Mesenchymal stem cell (in vitro differentiated cells and primary cell): Measurements from ENCODE around the gene BMAL2.

Experiments
- DNase-seq: peaks from one replicate; pipeline ENCODE4 v3.0.0-alpha.2; 2013
- H2AFZ ChIP-seq: one replicate; pipeline ENCODE4 v1.6.1; 2013; ENCODE audit warnings: low read depth, mild to moderate bottlenecking, control low read depth, inconsistent platforms, low read length, moderate library complexity
- H2AK5ac ChIP-seq: 2 replicates; pipeline ENCODE4 v1.6.1; 2013; ENCODE audit warnings: low read length, moderate library complexity, mild to moderate bottlenecking, inconsistent platforms; ENCODE audit not compliant: severe bottlenecking
- H2BK120ac ChIP-seq: one replicate; pipeline ENCODE4 v1.6.1; 2013; ENCODE audit warnings: low read depth, mild to moderate bottlenecking, inconsistent platforms, low read length, moderate library complexity
- H2BK12ac ChIP-seq, 2 experiments: one replicate each; pipeline ENCODE4 v1.6.1; 2013; ENCODE audit warnings: inconsistent platforms in 2 of 2, low read length in 2 of 2, mild to moderate bottlenecking in 2 of 2, moderate library complexity in 2 of 2, control low read depth in 1 of 2
- H2BK15ac ChIP-seq: one replicate; pipeline ENCODE4 v1.6.1; 2013; ENCODE audit warnings: mild to moderate bottlenecking, low read depth, inconsistent platforms; ENCODE audit not compliant: poor library complexity, severe bottlenecking
- H2BK5ac ChIP-seq: 2 replicates; pipeline ENCODE4 v1.6.1; 2013; ENCODE audit warnings: low read depth, mild to moderate bottlenecking, low read length, control low read depth, inconsistent platforms; ENCODE audit not compliant: poor library complexity, severe bottlenecking
- H3K14ac ChIP-seq, 2 experiments: one replicate each; pipeline ENCODE4 v1.6.1; 2013; ENCODE audit warnings: inconsistent platforms in 2 of 2, low read length in 2 of 2, control low read depth in 1 of 2, mild to moderate bottlenecking in 1 of 2, moderate library complexity in 1 of 2
- H3K18ac ChIP-seq, 2 experiments: one replicate each; pipeline ENCODE4 v1.6.1; 2013; ENCODE audit warnings: inconsistent platforms in 2 of 2, low read length in 2 of 2, control low read depth in 1 of 2, low read depth in 1 of 2, mild to moderate bottlenecking in 1 of 2
- H3K23ac ChIP-seq, 2 experiments: one replicate each; pipeline ENCODE4 v1.6.1; 2013; ENCODE audit warnings: inconsistent platforms in 2 of 2, low read length in 2 of 2, mild to moderate bottlenecking in 2 of 2, moderate library complexity in 2 of 2, control low read depth in 1 of 2
- H3K27ac ChIP-seq: 2 replicates; pipeline ENCODE4 v1.5.1; 2013; ENCODE audit warnings: mild to moderate bottlenecking, moderate library complexity, low read length, control low read depth, inconsistent platforms; ENCODE audit not compliant: poor library complexity, severe bottlenecking
- H3K27me3 ChIP-seq, 2 experiments: 2 replicates each; pipeline versions ENCODE4 v1.6.1 to v1.7.0; 2013; ENCODE audit warnings: low read length in 2 of 2, mild to moderate bottlenecking in 2 of 2, moderate library complexity in 2 of 2, control low read depth in 1 of 2, inconsistent platforms in 1 of 2; ENCODE audit not compliant: control insufficient read depth in 1 of 2, insufficient read depth in 1 of 2
- H3K36me3 ChIP-seq, 2 experiments: 2 replicates each; pipeline versions ENCODE4 v1.6.1 to v1.7.0; 2013; ENCODE audit warnings: low read length in 2 of 2, control low read depth in 1 of 2, inconsistent platforms in 1 of 2, low read depth in 1 of 2, mild to moderate bottlenecking in 1 of 2; ENCODE audit not compliant: insufficient read depth in 2 of 2, control insufficient read depth in 1 of 2
- H3K4ac ChIP-seq, 2 experiments: one replicate each; pipeline ENCODE4 v1.6.1; 2013; ENCODE audit warnings: inconsistent platforms in 2 of 2, low read length in 2 of 2, mild to moderate bottlenecking in 2 of 2, moderate library complexity in 2 of 2, control low read depth in 1 of 2, low read depth in 1 of 2
- H3K4me1 ChIP-seq: 2 replicates; pipeline ENCODE4 v1.6.1; 2013; ENCODE audit warnings: low read depth, low read length, control low read depth; ENCODE audit not compliant: control insufficient read depth, insufficient read depth
- H3K4me2 ChIP-seq: 2 replicates; pipeline ENCODE4 v1.6.1; 2013; ENCODE audit warnings: low read length, mild to moderate bottlenecking, inconsistent platforms; ENCODE audit not compliant: poor library complexity, severe bottlenecking
- H3K4me3 ChIP-seq, 2 experiments: 2 replicates each; pipeline versions ENCODE4 v1.5.1 to v1.7.0; 2013; ENCODE audit warnings: low read length in 2 of 2, mild to moderate bottlenecking in 2 of 2, control low read depth in 1 of 2, low read depth in 1 of 2; ENCODE audit not compliant: insufficient read depth in 1 of 2
- H3K79me1 ChIP-seq: replicated peaks from 2 replicates; pipeline ENCODE4 v1.6.1; 2013; ENCODE audit warnings: mild to moderate bottlenecking, control low read depth, low read length, inconsistent platforms; ENCODE audit not compliant: poor library complexity, severe bottlenecking
- H3K9ac ChIP-seq: 2 replicates; pipeline ENCODE4 v1.7.0; 2013; ENCODE audit warnings: mild to moderate bottlenecking, low read length, moderate library complexity
- H3K9me3 ChIP-seq: 2 replicates; pipeline ENCODE4 v1.7.0; 2013; ENCODE audit warnings: mild to moderate bottlenecking, low read length; ENCODE audit not compliant: control insufficient read depth
- H4K8ac ChIP-seq: one replicate; pipeline ENCODE4 v1.6.1; 2013; ENCODE audit warnings: inconsistent platforms, mild to moderate bottlenecking, low read length, moderate library complexity
- H4K91ac ChIP-seq: one replicate; pipeline ENCODE4 v1.6.1; 2013; ENCODE audit warnings: mild to moderate bottlenecking, low read length, inconsistent platforms
- WGBS: methylation state at CpG from one replicate; pipeline ENCODE4 v1.1.7; 2013; ENCODE audit warnings: mixed read lengths; 5-methylcytosine and 5-hydroxymethylcytosine counted together

The BMAL2 gene

DNA sequence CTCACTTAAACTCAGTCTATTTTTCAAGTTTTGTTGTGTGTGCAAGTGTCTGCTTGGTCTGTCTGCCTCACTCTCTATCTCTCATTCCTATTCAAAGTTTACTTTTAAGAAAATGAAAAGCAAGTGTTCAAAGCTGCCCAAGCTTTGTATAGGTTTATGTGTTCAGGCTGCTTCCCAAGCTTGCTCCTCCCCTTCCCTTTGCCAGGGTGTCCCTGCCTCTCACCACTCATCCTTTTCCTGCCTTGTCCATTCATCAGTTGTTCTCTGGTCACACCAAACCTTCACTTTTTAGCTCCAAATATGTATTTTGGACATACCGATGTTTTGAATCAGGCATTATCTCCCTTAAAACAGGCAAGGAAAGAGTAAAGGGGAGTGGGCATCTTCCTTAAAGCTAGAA, 47.2 kb upstream of the BMAL2 start:
- Histone ChIP-seq H4K8ac (no peak overlapping the region), H2BK5ac (no peak overlapping the region), H2AK5ac (no peak overlapping the region), H3K4ac (no peak overlapping the region), H3K18ac (no peak overlapping the region), H3K4me2 (no peak overlapping the region), H2BK15ac (no peak overlapping the region), H3K4me3 (no peak overlapping the region), H3K23ac (no peak overlapping the region), H3K9me3 (no peaks in the 10 kb centered on the region), H3K36me3 (peaks cover 0 to 4% of the 10 kb centered on the region in 2 experiments), H3K9ac (peak overlapping the region; percentile 80), H2BK120ac (no peak overlapping the region), H3K4me1 (no peaks in the 10 kb centered on the region), H4K91ac (no peak overlapping the region), H3K27ac (no peak overlapping the region), H2BK12ac (no peak overlapping the region), H3K14ac (no peak overlapping the region), H3K27me3 (no peaks in the 10 kb centered on the region), H3K79me1 (peaks cover 10% of the 10 kb centered on the region), H2AFZ (no peak overlapping the region)
- peak; percentile 53 for DNase-seq
- no CpG with 5 or more reads among the region's 1 CpG for WGBS

DNA sequence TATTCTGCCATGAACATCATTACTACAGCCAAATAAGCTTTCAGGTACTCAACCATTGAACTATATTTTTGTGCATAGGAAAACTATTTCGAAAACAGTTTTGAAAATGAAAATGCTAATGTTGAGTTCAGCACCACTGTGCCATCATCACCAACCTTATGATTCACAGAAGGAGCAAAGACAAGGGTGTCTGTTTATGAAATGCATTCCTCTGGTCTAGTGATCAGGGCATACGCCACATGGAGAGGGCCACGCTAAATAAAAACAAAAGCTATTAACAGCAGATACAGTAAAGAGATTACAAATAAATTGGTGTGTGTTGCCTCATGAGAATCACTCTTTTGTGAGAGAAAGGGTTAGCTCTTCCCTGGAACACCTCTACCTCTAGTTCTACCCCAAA, 43.2 kb upstream of the BMAL2 start:
- DNase-seq, result peak; percentile 60
- Histone ChIP-seq H3K23ac (no peak overlapping the region), H3K4me2 (no peak overlapping the region), H3K18ac (no peak overlapping the region), H2AK5ac (no peak overlapping the region), H3K9me3 (no peaks in the 10 kb centered on the region), H2BK5ac (no peak overlapping the region), H2AFZ (no peak overlapping the region), H3K79me1 (peaks cover 14% of the 10 kb centered on the region), H4K8ac (no peak overlapping the region), H3K14ac (no peak overlapping the region), H3K9ac (no peak overlapping the region), H3K27me3 (no peaks in the 10 kb centered on the region), H3K4me1 (peaks cover 2% of the 10 kb centered on the region), H2BK120ac (no peak overlapping the region), H2BK12ac (no peak overlapping the region), H2BK15ac (no peak overlapping the region), H3K4ac (no peak overlapping the region), H3K27ac (no peak overlapping the region), H3K4me3 (no peak overlapping the region), H4K91ac (no peak overlapping the region), H3K36me3 (no peaks in the 10 kb centered on the region)
- no CpG with 5 or more reads among the region's 3 CpGs for WGBS

GRCh38 chr12:27290501-27291168, 42.0 kb upstream of the BMAL2 start:
- Histone ChIP-seq H3K18ac (no peak overlapping the region), H3K14ac (no peak overlapping the region), H3K4ac (no peak overlapping the region), H2AK5ac (no peak overlapping the region), H3K27me3 (no peaks in the 10 kb centered on the region), H3K4me3 (no peak overlapping the region), H2BK15ac (no peak overlapping the region), H3K27ac (no peak overlapping the region), H2AFZ (no peak overlapping the region), H3K36me3 (no peaks in the 10 kb centered on the region), H4K91ac (no peak overlapping the region), H2BK12ac (no peak overlapping the region), H2BK5ac (no peak overlapping the region), H3K79me1 (peaks cover 17% of the 10 kb centered on the region), H2BK120ac (no peak overlapping the region), H3K4me1 (peaks cover 2% of the 10 kb centered on the region), H3K4me2 (no peak overlapping the region), H3K9me3 (no peaks in the 10 kb centered on the region), H4K8ac (no peak overlapping the region), H3K23ac (no peak overlapping the region), H3K9ac (no peak overlapping the region)
- no peak for DNase-seq
- 49% methylated on average over 3 of the region's 4 CpGs for WGBS

DNA sequence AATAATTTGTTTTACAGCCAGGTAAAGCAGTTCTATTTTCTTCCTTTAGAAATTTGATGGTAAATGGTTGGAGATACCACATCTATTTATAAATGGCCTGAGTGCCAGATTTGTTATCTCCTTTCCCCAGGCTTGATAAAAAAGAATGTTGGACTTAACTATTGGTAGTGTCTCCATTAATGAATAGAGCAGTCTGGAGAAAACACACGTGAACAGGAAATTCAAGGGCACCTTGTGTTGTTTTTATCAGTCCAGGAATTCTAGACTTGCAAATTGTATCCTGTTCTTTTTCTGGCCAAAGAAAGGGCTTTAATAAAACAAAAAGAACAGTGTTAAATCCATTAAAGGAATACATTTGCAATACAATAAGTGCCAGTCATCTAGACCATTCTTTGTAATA, 40.8 kb upstream of the BMAL2 start:
- no peak overlapping the region for H3K23ac ChIP-seq
- H3K9me3 ChIP-seq, result no peaks in the 10 kb centered on the region
- H3K18ac ChIP-seq, result no peak overlapping the region
- no peak for DNase-seq
- no peak overlapping the region for H3K9ac ChIP-seq
- H2BK120ac ChIP-seq, result no peak overlapping the region
- no peak overlapping the region for H2AFZ ChIP-seq
- no peak overlapping the region for H2BK12ac ChIP-seq
- H2BK5ac ChIP-seq, result no peak overlapping the region
- H3K27ac ChIP-seq, result no peak overlapping the region
- H2AK5ac ChIP-seq, result no peak overlapping the region
- no peak overlapping the region for H4K8ac ChIP-seq
- WGBS, result 36% methylated on average over 1 of the region's 1 CpG
- no peak overlapping the region for H3K4ac ChIP-seq
- H3K4me2 ChIP-seq, result no peak overlapping the region
- H3K4me3 ChIP-seq, result no peak overlapping the region
- no peak overlapping the region for H4K91ac ChIP-seq
- peaks cover 20% of the 10 kb centered on the region for H3K79me1 ChIP-seq
- H3K36me3 ChIP-seq, result no peaks in the 10 kb centered on the region
- no peaks in the 10 kb centered on the region for H3K27me3 ChIP-seq
- no peak overlapping the region for H3K14ac ChIP-seq
- no peak overlapping the region for H2BK15ac ChIP-seq
- peaks cover 2% of the 10 kb centered on the region for H3K4me1 ChIP-seq
